NCI-H187 (cell line): ENCODE data around the gene FSTL3.
"Not testable (repeated sequence)": the region's sequence is repeated elsewhere in the genome, so short reads cannot be mapped to it uniquely, and the experiment has no call there.

Source experiments
- DNase-seq, 2 experiments: peaks; one replicate each; lab custom pipeline; 2025; lab: John Stamatoyannopoulos, UW

The FSTL3 gene

DNA sequence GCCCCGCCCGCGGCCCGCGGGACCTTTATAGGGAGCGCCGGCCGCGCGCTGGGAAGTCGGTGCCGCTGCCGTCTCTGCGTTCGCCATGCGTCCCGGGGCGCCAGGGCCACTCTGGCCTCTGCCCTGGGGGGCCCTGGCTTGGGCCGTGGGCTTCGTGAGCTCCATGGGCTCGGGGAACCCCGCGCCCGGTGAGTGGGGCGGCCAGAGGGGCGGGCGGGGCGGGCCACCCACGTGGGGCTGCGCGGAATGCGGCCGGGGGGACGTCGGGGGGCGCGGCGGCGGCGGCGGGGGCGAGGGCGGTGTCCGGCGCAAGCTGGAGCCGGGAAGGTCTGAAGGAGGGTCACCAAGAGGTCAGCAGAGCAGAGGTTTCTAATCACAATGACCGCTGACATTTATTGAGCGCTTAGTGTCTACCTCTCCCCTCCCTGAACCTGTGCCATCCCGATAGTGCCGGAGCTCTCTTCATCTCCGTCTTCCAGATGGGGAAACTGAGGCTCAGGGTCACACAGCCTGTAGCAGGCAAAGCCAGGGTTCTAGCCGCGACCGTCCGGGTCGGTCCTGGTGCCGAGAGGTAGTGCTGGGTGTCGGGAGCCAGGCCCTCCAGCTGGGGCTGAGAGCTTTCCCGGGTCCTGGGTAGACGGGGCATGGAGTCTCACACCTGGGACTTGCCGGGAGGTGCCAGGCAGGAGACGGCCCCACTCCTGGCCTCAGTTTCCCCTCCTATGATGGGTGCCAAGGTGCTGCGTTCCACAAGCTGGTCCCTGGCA, at the start of gene FSTL3:
FSTL3 (plus strand) TSS at position 54 of the 767 bp plus-strand sequence; CDS start at position 86, 32 bp downstream.
- no peak for DNase-seq

- DNase-seq = not testable (repeated sequence)
Observed at GRCh38 chr19:626566-626965, 49.6 kb upstream of the FSTL3 start.

GRCh38 chr19:628168-628567, 48.0 kb upstream of the FSTL3 start:
- DNase-seq = no peak

DNA sequence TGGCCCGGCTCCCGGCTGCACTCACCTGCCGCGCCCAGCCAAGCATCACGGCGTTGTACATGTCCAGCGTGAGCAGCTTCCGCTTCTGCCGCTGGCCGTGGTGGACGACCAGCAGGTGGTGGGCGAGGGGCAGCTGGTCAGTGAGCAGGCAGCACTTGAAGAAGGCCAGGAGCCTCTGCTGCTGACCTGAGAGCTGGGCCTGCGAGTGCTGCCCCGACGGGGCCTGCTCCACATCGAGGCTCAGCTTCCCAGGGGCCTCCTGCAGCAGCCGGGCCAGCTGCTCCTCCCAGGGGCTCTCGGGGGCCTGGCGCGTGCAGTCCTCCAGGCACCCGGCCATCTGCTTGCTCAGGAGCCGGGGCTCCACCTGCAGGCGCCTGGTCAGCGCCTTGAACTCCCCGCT, 46.7 kb upstream of the FSTL3 start:
- DNase-seq = not testable (repeated sequence)

DNA sequence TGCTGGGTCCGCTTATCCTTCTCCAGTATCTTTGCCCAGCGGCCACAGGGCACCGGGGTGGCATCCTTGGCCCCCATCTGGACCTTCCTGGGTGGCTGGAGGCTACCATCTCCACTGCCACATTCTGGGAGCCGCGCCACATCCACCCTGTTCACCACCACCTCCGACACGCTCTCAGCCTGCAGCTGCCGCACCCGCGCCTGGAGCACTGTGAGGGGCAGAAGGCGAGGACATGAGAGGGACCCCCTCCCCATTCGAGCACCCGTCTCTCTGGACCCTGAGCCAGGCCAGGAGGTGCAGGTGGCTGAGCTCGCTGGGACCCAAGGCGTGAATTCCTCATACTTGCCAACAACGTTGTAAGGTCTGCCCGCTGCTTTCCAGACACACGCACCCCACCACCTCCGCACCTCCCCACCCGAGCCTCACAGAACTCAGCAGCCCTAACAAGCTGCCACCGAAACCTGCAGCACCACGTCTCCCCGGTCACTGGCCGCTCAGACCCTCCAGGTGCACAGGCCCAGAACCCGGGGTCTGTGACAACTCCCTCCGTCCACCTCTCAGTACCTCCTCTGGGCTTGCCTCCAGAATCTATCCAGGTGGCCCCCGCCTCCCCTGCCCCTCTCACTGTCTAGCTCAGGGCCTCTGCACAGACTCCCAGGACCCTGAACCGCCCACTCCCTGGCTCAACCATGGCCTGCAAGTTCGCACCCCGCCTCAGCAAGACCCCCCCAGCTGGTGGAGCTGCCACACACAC, 46.1 kb upstream of the FSTL3 start:
- DNase-seq = no peak

- DNase-seq = no peak
Observed at GRCh38 chr19:632579-633067, 43.6 kb upstream of the FSTL3 start.

DNA sequence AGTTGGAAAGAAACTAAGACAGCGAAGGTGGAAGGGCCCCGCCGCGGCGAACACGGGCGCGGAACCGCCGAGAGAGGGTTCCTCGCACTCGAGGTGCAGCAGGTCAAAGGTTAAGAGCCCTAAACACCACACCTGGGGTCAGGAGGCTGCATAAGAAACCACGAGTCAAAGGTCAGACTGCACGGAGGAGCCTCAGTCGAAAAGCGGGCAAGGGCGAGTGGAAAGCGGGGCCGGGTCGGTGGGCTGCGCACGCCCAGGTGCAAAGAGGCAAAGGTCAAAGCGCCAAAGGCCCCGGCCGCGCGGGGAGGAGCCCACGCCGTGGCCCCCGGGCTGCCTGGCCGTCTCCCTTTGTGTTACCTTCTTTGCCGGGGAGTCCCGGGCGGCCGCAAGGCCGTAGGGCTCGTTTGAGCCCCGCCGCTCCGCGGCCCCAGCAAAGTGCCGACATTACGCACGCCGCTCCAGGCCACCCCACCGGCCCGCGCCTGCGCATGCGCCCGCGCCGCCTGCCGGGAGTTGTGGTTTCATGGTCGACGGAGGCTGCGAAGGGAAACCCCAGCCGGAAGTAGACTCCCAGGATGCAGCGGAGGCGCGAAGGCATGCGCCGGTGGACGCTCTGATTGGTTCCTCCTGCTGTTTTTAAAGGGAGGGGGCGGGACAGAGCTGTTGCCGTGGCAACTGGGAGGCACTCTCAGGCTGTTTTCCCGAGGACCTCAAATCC, 43.0 kb upstream of the FSTL3 start, which contains the start of gene POLRMT:
POLRMT (minus strand) TSS at position 470 of the 718 bp plus-strand sequence; CDS start at position 445, 25 bp downstream.
- DNase-seq = peak; percentile 89 to 98

DNA sequence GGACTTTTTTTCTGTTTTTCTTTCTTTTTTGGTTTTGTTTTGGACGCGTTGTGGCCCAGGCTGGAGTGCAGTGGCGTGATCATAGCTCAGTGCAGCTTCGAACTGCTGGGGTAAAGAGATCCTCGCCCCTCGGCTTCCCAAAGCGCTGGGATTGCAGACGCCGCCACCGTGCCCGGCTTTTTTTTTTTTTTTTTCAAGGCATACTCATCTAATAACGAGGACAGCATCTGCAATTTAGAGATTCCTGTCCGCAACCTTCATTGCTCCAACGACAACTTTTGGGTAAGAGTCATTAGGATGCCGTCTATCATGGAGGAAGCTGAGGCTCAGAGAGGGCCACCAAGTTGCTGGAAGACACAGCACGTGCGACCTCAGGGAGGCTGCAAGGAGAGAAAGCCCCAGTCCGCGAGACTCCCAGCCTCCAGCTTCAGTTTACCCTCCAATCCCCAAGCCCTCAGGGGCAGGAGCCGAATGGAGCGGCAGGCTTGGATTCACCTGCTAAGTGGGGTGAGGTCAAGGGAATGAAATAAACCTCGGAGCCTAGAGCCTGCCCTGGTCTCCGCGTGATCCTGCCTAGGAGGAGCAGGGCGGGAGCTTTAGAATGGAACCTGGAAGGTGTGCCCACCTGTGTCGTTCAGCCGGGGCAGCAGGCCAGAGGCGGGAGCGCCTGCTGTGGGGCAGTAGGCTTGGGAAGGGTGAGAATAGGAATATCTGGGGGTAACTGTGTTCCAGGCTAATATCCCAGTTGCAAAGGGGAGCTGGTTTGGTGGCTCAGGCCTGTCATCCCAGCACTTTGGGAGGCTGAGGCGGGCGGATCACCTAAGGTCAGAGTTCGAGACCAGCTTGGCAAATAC, 42.2 kb upstream of the FSTL3 start:
- no peak for DNase-seq

GRCh38 chr19:634975-635652, 41.1 kb upstream of the FSTL3 start:
- no peak for DNase-seq

DNA sequence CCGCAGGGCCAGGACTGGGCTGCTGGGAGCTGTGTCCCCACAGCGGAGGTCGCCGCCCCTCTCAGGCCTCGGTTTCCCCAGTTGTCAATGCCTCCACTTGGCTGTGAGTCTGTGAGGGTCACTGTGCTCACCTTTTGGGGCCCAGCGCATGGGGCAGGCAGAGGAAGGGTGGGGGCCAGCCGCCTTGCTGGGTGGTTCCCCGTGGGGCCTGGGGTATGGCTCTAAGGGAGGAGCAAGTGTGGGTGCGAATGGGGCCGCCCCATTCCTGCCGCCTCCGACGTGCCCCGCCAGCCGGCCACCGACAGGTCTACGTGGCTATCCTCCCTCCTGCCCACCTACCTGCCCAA, 37.3 kb upstream of the FSTL3 start:
- no peak for DNase-seq

- peak; percentile 47 to 87 for DNase-seq
Observed at GRCh38 chr19:639253-640160, 36.7 kb upstream of the FSTL3 start, which contains the start of gene FGF22. Gene FGF22 (plus strand): TSS chr19:639879. CDS start chr19:639926, 47 bp downstream.

GRCh38 chr19:640161-640558, 36.0 kb upstream of the FSTL3 start:
- no peak for DNase-seq

DNA sequence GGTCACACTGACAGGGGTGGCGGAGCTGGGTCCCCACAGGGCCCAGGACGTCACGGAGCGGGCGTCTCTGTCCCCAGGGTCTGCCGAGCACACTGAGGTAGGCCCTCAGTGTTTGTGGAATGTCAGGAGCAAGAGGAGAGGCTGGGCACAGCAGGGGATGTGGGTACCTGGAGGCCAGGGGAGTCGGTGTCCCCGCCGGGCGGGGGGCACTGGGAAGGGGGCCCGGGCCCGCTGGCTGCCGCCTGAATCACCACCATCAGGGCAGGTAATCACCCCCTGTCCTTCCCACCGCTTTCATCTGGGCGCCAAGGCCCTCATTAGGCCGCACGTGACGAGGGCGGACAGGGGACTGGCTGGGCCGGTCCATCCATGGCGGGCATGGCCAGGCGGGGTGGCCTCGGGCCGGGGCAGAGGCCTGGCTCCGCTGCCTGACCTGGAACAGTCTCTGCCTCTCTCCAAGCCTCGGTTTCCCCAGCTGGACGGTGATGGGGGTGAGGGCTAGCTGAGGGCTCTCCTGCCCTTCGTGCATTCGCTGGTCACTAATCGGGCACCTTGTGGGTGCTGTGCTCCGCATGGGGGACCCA, 35.5 kb upstream of the FSTL3 start:
- DNase-seq = no peak

- DNase-seq = no peak
Observed at GRCh38 chr19:641702-642101, 34.5 kb upstream of the FSTL3 start.

GRCh38 chr19:642767-643727, 33.1 kb upstream of the FSTL3 start:
- DNase-seq = no peak

GRCh38 chr19:643736-644135, 32.5 kb upstream of the FSTL3 start:
- DNase-seq = no peak

- DNase-seq = no peak
Observed at GRCh38 chr19:644363-644762, 31.8 kb upstream of the FSTL3 start.

DNA sequence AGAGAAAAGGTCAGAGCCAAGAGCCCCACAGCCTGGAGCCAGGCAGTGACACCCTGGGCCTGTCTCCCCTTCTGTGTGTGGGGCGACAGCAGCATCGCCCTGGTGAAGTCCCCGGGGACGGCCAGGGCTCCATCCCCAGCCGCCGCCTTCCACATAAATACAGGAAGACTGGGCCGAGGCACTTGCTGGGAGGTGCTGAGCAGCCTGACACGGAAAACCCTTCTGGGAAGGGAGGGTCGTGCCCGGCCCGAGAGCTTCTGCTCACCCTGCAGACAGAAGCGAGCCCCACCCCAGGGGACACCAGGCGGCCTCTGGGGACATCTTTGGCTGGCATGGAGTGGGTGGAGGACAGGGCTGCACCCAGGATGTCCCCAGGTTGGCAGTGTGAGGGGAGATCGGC, 31.4 kb upstream of the FSTL3 start:
- DNase-seq = no peak
